HFF-Myc (cell line): Measurements from ENCODE around the gene CALHM2.

Experiments used
- DNase-seq: peaks from one replicate; pipeline ENCODE4 v3.0.0-alpha.2; 2011; ENCODE audit warnings: low read depth; ENCODE audit errors: extremely low read depth
- H3K4me3 ChIP-seq: replicated peaks from 2 replicates; pipeline ENCODE4 v1.5.1; 2011; ENCODE audit warnings: low read depth, mild to moderate bottlenecking, control low read depth, low read length
- CTCF ChIP-seq: IDR thresholded peaks from 2 replicates; pipeline ENCODE4 v1.5.1; 2012; ENCODE audit warnings: mild to moderate bottlenecking, low read depth, low read length, control low read depth; ENCODE audit errors: missing control alignments

The CALHM2 gene

DNA sequence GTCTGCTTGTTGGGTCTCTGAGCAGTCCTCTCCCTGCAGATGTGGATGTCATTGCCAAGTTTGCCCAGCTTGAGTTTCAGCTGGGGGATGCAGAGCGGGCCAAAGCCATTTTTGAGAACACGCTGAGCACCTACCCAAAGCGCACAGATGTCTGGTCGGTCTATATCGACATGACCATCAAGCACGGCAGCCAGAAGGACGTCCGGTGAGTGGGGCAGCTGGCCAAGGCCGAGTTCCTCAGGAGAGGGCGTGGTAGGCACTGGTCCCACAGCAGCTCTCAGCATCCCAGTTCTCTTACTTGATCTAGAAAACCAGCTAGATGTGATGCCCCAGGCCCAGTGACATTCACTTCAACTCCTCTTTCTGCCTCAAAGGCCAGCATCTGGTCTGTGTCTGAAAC is 7.7 kb downstream of the CALHM2 start:
- H3K4me3 ChIP-seq = no peak overlapping the region
- TF ChIP-seq CTCF = no peak
- DNase-seq = no peak

GRCh38 chr10:103443475-103444185 is 8.5 kb downstream of the CALHM2 start:
- no peak for TF ChIP-seq CTCF
- no peak for DNase-seq
- H3K4me3 ChIP-seq = no peak overlapping the region

DNA sequence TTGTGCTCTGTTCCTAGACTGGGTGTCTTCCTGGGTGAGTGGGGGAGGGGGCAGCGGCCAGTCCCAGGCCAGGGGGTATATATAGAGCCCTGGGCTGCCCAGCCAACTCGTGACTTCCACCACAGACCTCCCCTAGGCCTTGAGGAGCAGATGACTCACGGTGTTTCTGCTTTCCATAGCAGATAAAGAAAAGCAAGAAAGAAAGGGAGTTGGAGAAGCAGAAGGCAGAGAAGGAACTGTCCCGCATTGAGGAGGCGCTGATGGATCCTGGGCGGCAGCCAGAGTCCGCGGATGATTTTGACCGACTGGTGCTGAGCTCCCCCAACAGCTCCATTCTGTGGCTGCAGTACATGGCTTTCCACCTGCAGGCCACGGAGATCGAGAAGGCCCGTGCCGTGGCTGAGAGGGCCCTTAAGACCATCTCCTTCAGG is 10.1 kb downstream of the CALHM2 start:
- no peak for DNase-seq
- TF ChIP-seq CTCF = no peak

GRCh38 chr10:103441611-103442010 is 10.6 kb downstream of the CALHM2 start:
- no peak for DNase-seq
- TF ChIP-seq CTCF = no peak
- no peak overlapping the region for H3K4me3 ChIP-seq

More for the DNA sequence above, 10.1 kb downstream of the CALHM2 start:
- no peak overlapping the region for H3K4me3 ChIP-seq

- H3K4me3 ChIP-seq = no peak overlapping the region
- no peak for DNase-seq
- no peak for TF ChIP-seq CTCF
Observed at GRCh38 chr10:103441206-103441605, 11.0 kb downstream of the CALHM2 start.

DNA sequence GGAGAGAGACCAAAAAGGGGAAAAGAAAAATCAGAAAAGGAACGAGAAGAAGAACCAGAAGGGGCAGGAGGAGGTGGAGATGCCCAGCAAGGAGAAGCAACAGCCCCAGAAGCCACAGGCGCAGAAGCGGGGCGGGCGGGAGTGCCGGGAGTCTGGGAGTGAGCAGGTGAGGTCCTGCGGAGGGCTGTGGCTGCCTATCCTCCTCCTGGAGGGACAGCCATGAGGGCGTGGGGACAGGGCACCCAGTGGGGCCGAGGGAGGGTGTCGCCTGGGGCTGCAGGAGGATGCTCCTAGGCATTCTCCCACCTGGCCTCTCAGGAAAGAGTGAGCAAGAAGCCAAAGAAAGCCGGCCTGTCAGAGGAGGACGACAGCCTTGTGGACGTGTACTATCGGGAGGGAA is 11.8 kb downstream of the CALHM2 start:
- H3K4me3 ChIP-seq = no peak overlapping the region
- no peak for TF ChIP-seq CTCF
- no peak for DNase-seq

DNA sequence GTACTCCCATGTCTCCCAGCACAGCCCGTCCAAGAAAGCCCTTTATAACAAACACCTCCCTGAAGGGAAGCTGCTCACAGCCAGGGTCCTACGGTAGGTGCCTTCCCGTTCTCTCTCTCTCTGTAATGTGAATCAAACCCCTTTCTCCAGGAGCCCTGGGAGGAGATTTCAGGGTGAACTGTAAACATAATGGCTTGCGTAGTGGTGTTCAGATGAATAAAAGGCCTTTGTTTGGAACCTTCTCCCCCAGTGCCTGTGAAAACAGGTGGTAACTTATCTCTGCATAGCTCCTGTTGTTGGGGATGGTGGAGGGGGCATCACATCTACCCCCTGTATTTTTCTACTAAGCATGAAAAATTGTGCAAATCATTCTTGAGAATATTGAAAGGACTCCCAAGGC is 12.4 kb downstream of the CALHM2 start:
- DNase-seq = no peak
- no peak overlapping the region for H3K4me3 ChIP-seq
- TF ChIP-seq CTCF = no peak
